ENCODE measurements around the gene GATAD2A. TPM values are rescaled to one million over a fixed set of nuclear protein-coding genes. Genes with fewer than 3 reads are reported as not detected.

The GATAD2A gene
- total and polyA plus RNA-seq, 2 of the 13 experiments (the other 11 are each of a cell fraction or from before 2014, with no cell fraction given), result 16.8 to 28.6 TPM

DNA sequence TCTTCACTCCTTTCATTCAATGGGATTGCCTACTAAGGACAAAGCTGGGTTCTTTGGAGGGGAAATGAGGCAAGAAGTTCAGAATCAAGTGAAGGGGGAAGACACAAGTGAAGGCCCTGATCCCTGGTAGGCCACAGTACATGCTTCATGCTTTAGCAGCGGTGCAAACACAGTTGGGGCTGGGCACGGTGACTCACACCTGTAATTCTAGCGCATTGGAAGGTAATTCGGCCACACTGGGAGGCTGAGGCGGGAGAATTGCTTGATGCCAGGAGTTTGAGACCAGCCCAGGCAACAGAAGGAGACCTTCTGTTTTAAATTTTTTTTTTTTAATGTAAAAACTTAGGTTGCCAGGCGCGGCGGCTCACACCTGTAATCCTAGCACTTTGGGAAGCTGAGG lies 23.4 kb upstream of the GATAD2A start:
- CTCF ChIA-PET (ENCODE audit: low intra/inter-chr PET ratio, low total read pairs), result no interaction called here
- H2AFZ ChIP-seq (ENCODE audit: low read length), result no peak overlapping the region
- no peak overlapping the region for H3K9ac ChIP-seq (ENCODE audit: insufficient read depth, low read depth, low read length)
- H3K4me1 ChIP-seq (ENCODE audit: insufficient read depth, low read length), result peaks cover 63% of the 10 kb centered on the region
- TF ChIP-seq ZNF644 (CRISPR knock-in tag; IDR thresholded peaks at IDR 0.05; ENCODE audit: low read depth), result no peak
- TF ChIP-seq, protein P1, sequence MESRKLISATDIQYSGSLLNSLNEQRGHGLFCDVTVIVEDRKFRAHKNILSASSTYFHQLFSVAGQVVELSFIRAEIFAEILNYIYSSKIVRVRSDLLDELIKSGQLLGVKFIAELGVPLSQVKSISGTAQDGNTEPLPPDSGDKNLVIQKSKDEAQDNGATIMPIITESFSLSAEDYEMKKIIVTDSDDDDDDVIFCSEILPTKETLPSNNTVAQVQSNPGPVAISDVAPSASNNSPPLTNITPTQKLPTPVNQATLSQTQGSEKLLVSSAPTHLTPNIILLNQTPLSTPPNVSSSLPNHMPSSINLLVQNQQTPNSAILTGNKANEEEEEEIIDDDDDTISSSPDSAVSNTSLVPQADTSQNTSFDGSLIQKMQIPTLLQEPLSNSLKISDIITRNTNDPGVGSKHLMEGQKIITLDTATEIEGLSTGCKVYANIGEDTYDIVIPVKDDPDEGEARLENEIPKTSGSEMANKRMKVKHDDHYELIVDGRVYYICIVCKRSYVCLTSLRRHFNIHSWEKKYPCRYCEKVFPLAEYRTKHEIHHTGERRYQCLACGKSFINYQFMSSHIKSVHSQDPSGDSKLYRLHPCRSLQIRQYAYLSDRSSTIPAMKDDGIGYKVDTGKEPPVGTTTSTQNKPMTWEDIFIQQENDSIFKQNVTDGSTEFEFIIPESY (CRISPR knock-in tag; IDR thresholded peaks at IDR 0.05), result peak; percentile 92
- no TSS peak for BruUV-seq (replicated peaks)
- ATAC-seq, result no peak
- H4K20me1 ChIP-seq (ENCODE audit: insufficient read depth, low read length), result no peaks in the 10 kb centered on the region
- POLR2A ChIA-PET, result interaction anchor here (1.3 to 2.4 kb wide), 2 partner anchors 9 kb away, joined by 5 to 6 read pairs; no protein-coding TSS in a partner anchor
- H3K4me3 ChIP-seq (replicated peaks in 1 of 3; ENCODE audit: insufficient read depth in 1 of 3, low read depth in 2 of 3, low read length in 3 of 3), result no peak overlapping the region
- no peaks in the 10 kb centered on the region; a peak in 1 of 5 replicates for H3K27me3 ChIP-seq (ENCODE audit: control insufficient read depth in 1 of 2, insufficient read depth in 2 of 2, low read length in 2 of 2)
- peaks cover 10% of the 10 kb centered on the region for H3K79me2 ChIP-seq (ENCODE audit: insufficient read depth, low read length)
- no peaks in the 10 kb centered on the region for H3K36me3 ChIP-seq (replicated peaks in 1 of 2; ENCODE audit: control insufficient read depth in 1 of 2, insufficient read depth in 2 of 2, low read length in 2 of 2)
- no peak for DNase-seq (ENCODE audit: low spot score)
- no peak overlapping the region for H3K27ac ChIP-seq (ENCODE audit: extremely low read length, insufficient read depth, low read length)
- intact Hi-C loops (cut with micrococcal nuclease; ENCODE audit: unreplicated experiment) (no loop called here), in situ Hi-C loops (cut with HindIII; ENCODE audit: extremely low pct_ligation_motif_present, low pct_unique_long_range_greater_than_20kb) (no loop called here)
- H3K4me2 ChIP-seq (ENCODE audit: low read depth, low read length), result no peak overlapping the region
- WGBS (ENCODE audit: low lambda C conversion rate), result 85% methylated on average over 8 of the region's 8 CpGs
- no peak for FAIRE-seq
- H3K9me3 ChIP-seq (ENCODE audit: low read length), result no peaks in the 10 kb centered on the region

DNA sequence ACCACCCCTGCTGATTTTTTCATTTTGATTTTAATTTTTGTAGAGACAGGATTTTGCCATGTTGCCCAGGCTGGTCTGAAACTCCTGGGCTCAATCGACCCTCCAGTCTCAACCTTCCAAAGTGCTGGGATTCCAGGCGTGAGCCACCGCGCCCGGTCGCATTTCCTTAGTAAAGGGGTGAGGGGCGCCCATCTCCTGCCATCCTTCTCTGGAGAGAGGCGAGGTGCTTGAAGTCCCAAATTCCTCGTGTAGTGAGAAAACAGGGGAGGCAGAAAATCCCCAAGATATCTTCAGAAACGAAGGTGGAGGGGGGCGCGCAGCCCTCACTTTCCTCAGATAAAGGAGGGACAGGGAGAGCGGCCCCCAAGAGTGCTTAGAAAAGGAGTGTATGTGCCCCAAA lies 21.0 kb upstream of the GATAD2A start:
- 97% methylated on average over 13 of the region's 13 CpGs for WGBS (ENCODE audit: low lambda C conversion rate)
- Histone ChIP-seq H3K4me1 (ENCODE audit: insufficient read depth, low read length) (peaks cover 64% of the 10 kb centered on the region), H3K36me3 (replicated peaks in 1 of 2; ENCODE audit: control insufficient read depth in 1 of 2, insufficient read depth in 2 of 2, low read length in 2 of 2) (no peaks in the 10 kb centered on the region), H3K9me3 (ENCODE audit: low read length) (no peaks in the 10 kb centered on the region), H3K79me2 (ENCODE audit: insufficient read depth, low read length) (peaks cover 29% of the 10 kb centered on the region), H2AFZ (ENCODE audit: low read length) (no peak overlapping the region), H3K4me2 (ENCODE audit: low read depth, low read length) (peak overlapping the region; percentile 56; the same call in 1 of the 2 replicates), H4K20me1 (ENCODE audit: insufficient read depth, low read length) (no peaks in the 10 kb centered on the region), H3K27ac (ENCODE audit: extremely low read length, insufficient read depth, low read length) (no peak overlapping the region), H3K27me3 (ENCODE audit: control insufficient read depth in 1 of 2, insufficient read depth in 2 of 2, low read length in 2 of 2) (no peaks in the 10 kb centered on the region; a peak in 1 of 5 replicates), H3K9ac (ENCODE audit: insufficient read depth, low read depth, low read length) (peak overlapping the region; percentile 57; the same call in 1 of the 2 replicates), H3K4me3 (replicated peaks in 1 of 3; ENCODE audit: insufficient read depth in 1 of 3, low read depth in 2 of 3, low read length in 3 of 3) (no peak overlapping the region)
- ATAC-seq (no peak), DNase-seq (ENCODE audit: low spot score) (no peak), FAIRE-seq (no peak)
- BruUV-seq (replicated peaks), result TSS peak; percentile 84
- in situ Hi-C loops (cut with HindIII; ENCODE audit: extremely low pct_ligation_motif_present, low pct_unique_long_range_greater_than_20kb) (no loop called here), intact Hi-C loops (cut with micrococcal nuclease; ENCODE audit: unreplicated experiment) (no loop called here)
- TF ChIP-seq RFXAP (CRISPR knock-in tag; IDR thresholded peaks at IDR 0.05; ENCODE audit: borderline replicate concordance), result no peak
- TF ChIP-seq ZNF20 (CRISPR knock-in tag; IDR thresholded peaks at IDR 0.05), result no peak
- no peak for TF ChIP-seq ZNF567 (CRISPR knock-in tag; IDR thresholded peaks at IDR 0.05; ENCODE audit: borderline replicate concordance)
- TF ChIP-seq, protein P2, sequence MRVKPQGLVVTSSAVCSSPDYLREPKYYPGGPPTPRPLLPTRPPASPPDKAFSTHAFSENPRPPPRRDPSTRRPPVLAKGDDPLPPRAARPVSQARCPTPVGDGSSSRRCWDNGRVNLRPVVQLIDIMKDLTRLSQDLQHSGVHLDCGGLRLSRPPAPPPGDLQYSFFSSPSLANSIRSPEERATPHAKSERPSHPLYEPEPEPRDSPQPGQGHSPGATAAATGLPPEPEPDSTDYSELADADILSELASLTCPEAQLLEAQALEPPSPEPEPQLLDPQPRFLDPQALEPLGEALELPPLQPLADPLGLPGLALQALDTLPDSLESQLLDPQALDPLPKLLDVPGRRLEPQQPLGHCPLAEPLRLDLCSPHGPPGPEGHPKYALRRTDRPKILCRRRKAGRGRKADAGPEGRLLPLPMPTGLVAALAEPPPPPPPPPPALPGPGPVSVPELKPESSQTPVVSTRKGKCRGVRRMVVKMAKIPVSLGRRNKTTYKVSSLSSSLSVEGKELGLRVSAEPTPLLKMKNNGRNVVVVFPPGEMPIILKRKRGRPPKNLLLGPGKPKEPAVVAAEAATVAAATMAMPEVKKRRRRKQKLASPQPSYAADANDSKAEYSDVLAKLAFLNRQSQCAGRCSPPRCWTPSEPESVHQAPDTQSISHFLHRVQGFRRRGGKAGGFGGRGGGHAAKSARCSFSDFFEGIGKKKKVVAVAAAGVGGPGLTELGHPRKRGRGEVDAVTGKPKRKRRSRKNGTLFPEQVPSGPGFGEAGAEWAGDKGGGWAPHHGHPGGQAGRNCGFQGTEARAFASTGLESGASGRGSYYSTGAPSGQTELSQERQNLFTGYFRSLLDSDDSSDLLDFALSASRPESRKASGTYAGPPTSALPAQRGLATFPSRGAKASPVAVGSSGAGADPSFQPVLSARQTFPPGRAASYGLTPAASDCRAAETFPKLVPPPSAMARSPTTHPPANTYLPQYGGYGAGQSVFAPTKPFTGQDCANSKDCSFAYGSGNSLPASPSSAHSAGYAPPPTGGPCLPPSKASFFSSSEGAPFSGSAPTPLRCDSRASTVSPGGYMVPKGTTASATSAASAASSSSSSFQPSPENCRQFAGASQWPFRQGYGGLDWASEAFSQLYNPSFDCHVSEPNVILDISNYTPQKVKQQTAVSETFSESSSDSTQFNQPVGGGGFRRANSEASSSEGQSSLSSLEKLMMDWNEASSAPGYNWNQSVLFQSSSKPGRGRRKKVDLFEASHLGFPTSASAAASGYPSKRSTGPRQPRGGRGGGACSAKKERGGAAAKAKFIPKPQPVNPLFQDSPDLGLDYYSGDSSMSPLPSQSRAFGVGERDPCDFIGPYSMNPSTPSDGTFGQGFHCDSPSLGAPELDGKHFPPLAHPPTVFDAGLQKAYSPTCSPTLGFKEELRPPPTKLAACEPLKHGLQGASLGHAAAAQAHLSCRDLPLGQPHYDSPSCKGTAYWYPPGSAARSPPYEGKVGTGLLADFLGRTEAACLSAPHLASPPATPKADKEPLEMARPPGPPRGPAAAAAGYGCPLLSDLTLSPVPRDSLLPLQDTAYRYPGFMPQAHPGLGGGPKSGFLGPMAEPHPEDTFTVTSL (CRISPR knock-in tag; IDR thresholded peaks at IDR 0.05; ENCODE audit: borderline replicate concordance), result no peak
- TF ChIP-seq ZSCAN31 (CRISPR knock-in tag; IDR thresholded peaks at IDR 0.05; ENCODE audit: low read depth), result no peak
- TF ChIP-seq SRSF4 (IDR thresholded peaks at IDR 0.05; ENCODE audit: low read depth, low read length, poor library complexity, severe bottlenecking), result no peak
- POLR2A ChIA-PET, result interaction anchor here (1.5 to 2.4 kb wide), 3 partner anchors 11 to 23 kb away, joined by 3 to 24 read pairs (median 5); partner anchors contain the start of gene GATAD2A
- CTCF ChIA-PET (ENCODE audit: low intra/inter-chr PET ratio, low total read pairs), result no interaction called here
